AG09309 (cell line): ENCODE results near the gene FCER1A.

Source experiments
- DNase-seq: peaks from one replicate; pipeline ENCODE4 v3.0.0-alpha.2; 2010; ENCODE audit warnings: low read depth
- H3K4me3 ChIP-seq: 2 replicates; pipeline ENCODE4 v1.5.1; 2011; ENCODE audit warnings: mild to moderate bottlenecking, low read depth, low read length, moderate library complexity; ENCODE audit not compliant: control insufficient read depth
- TF ChIP-seq, protein P1 (sequence below): IDR thresholded peaks from 2 replicates; pipeline ENCODE4 v1.5.1; 2011; ENCODE audit warnings: mild to moderate bottlenecking, low read depth, low read length, inconsistent platforms; ENCODE audit not compliant: insufficient read depth, control insufficient read depth; ENCODE audit errors: missing control alignments

FCER1A gene

DNA sequence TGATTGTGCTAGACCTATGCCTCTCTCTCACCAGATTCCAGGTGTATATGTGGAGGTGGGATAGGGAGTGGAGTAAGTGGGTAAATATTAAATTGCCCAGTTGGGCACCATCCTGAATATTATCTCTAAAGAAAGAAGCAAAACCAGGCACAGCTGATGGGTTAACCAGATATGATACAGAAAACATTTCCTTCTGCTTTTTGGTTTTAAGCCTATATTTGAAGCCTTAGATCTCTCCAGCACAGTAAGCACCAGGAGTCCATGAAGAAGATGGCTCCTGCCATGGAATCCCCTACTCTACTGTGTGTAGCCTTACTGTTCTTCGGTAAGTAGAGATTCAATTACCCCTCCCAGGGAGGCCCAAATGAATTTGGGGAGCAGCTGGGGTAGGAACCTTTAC, at the start of gene FCER1A:
TSS of gene FCER1A (plus strand) at position 242 of the 400 bp plus-strand sequence. CDS start at position 271, 29 bp downstream.
- DNase-seq: no peak
- no peak within 1 kb of the TSS for H3K4me3 ChIP-seq
- TF ChIP-seq, protein P1, sequence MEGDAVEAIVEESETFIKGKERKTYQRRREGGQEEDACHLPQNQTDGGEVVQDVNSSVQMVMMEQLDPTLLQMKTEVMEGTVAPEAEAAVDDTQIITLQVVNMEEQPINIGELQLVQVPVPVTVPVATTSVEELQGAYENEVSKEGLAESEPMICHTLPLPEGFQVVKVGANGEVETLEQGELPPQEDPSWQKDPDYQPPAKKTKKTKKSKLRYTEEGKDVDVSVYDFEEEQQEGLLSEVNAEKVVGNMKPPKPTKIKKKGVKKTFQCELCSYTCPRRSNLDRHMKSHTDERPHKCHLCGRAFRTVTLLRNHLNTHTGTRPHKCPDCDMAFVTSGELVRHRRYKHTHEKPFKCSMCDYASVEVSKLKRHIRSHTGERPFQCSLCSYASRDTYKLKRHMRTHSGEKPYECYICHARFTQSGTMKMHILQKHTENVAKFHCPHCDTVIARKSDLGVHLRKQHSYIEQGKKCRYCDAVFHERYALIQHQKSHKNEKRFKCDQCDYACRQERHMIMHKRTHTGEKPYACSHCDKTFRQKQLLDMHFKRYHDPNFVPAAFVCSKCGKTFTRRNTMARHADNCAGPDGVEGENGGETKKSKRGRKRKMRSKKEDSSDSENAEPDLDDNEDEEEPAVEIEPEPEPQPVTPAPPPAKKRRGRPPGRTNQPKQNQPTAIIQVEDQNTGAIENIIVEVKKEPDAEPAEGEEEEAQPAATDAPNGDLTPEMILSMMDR: no peak

DNA sequence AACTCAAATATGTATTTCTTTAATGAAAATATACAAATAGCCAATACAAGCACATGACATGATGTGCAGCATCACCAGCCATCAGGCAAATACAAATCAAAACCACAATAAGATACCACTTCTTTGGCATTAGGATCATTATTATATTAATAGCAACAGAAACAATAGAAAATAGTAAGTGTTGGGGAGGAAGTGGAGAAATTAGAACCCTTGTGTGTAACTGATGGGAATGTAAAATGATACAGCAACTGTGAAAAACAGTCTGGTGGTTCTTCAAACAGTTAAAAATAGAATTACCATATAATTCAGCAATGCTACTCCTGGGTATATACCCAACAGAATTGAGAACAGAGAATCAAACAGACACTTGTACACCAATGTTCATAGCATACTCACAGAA, 40.8 kb upstream of the FCER1A start:
- no peak for DNase-seq
- no peak overlapping the region for H3K4me3 ChIP-seq
- TF ChIP-seq, protein P1: no peak

DNA sequence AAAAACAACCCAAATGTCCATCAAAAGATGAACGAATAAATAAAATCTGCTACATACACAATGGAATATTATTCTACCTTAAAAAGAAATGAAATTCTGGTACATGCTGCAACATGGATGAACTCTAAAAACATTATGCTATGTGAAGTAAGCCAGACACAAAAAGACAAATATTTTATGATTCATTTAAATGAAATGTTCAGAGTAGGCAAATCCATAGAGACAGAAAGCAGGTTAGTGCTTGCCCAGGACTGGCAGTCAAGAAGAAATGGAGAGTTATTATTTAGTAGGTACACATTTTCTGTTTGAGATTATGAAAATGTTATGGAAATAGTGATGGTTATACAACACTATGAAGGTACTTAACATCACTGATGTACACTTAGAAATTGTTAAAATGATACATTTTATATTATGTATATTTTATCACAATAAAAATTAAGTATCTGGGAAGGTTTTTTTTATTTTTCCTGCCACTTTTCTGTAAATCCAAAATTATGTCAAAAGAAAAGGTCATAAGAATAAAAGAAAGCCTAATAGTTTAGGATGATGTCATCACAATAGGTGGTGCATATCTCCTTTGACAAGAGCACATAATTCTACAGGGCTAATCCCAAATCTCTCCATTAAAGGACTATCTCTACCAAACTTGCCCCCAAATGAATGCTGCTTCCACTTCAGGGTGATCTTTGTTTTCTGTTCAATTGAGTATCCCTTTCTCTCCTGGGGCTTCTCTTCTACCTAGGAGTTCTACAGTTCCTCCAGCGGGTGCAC, 40.2 kb upstream of the FCER1A start:
- no peak overlapping the region for H3K4me3 ChIP-seq
- TF ChIP-seq, protein P1: no peak
- DNase-seq: no peak

DNA sequence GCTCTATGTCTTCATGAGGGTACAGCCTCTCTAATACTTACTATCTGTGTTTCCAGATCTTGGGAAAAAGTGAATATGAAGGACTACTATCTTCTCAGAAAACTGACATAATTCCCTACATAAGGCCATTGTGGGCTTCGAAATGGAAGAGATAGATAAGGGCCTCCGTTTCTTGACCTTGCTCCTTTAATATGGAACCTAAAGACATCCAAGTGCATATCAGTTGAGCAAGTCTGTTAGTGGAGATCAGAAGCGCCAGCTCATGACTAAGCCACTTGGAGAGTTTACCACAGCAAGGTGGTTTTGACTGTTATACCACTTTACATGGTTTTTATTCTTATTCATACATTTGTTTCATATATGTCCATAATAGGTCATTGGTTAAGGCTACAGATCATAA, 35.3 kb upstream of the FCER1A start:
- TF ChIP-seq, protein P1: no peak
- DNase-seq: no peak
- H3K4me3 ChIP-seq: no peak overlapping the region

DNA sequence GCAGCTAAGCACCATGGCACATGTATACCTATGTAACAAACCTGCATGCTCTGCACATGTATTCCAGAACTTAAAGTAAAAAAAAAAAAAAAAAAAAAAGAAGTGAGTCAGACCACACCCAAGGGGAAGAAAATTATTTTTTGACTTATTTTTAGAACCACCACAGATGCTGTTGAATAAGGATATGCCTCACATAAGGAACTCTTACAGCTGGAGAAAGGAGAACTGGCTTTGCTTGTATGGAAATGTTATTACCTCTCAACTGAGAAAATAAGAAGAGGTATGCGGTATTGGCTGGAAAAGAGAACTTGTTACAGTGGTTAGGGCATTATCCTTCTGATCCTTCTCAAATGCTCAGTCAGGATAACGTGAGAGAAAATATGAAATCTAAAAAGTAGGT, 27.5 kb upstream of the FCER1A start:
- no peak overlapping the region for H3K4me3 ChIP-seq
- TF ChIP-seq, protein P1: no peak
- DNase-seq: no peak

DNA sequence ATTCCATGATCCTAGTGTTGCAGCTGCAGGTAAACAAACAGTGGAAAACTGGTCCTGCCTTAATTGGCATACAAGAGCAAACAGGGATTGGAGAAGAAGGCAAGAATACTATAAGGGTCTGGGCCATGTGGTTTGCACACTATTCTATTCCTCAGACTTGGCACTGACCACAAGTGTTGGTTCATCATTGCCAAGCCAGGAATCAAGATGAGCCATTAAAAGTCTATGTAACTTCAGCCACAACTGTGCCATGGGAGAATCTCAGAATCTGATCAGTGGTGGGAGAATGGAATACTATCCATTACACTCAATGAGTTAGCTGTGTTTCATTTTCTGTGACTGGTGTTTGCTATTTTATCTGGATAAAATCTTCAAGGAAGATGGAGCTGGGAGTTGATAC, 26.2 kb upstream of the FCER1A start:
- TF ChIP-seq, protein P1: no peak
- no peak overlapping the region for H3K4me3 ChIP-seq
- no peak for DNase-seq
